ENCODE measurements around the gene SEMA3E.

DNA sequence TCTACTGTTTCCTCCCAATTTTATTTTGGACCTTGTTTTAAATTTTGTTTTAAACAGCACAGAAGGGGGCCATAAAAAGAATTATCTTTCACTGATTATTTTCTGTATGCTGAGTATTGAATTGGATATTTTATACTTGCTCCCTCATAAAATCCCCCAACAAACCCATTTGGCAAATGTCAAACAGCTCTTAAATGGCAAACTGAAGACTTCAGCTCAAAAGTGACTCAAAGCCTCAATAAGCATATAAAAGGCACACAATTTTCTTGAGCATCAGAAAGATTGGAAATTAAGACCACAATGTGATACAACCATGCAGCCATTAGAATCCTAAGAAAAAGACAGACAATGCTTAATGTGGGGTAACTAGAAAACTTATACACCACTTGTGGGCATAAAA is 199.2 kb downstream of the SEMA3E start:
- no peak for TF ChIP-seq POLR2A (IDR thresholded peaks at IDR 0.05)
- TF ChIP-seq, protein P1, sequence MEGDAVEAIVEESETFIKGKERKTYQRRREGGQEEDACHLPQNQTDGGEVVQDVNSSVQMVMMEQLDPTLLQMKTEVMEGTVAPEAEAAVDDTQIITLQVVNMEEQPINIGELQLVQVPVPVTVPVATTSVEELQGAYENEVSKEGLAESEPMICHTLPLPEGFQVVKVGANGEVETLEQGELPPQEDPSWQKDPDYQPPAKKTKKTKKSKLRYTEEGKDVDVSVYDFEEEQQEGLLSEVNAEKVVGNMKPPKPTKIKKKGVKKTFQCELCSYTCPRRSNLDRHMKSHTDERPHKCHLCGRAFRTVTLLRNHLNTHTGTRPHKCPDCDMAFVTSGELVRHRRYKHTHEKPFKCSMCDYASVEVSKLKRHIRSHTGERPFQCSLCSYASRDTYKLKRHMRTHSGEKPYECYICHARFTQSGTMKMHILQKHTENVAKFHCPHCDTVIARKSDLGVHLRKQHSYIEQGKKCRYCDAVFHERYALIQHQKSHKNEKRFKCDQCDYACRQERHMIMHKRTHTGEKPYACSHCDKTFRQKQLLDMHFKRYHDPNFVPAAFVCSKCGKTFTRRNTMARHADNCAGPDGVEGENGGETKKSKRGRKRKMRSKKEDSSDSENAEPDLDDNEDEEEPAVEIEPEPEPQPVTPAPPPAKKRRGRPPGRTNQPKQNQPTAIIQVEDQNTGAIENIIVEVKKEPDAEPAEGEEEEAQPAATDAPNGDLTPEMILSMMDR (IDR thresholded peaks at IDR 0.05): no peak

All from suprapubic skin (tissue), 3 donors.